GM21515 (cell line): ENCODE measurements around the gene WNT16.
"Not testable (repeated sequence)": the region's sequence is repeated elsewhere in the genome, so short reads cannot be mapped to it uniquely, and the experiment has no call there.

Source experiments
- ATAC-seq: cut with Tn5 transposase; IDR thresholded peaks from one replicate; pipeline ENCODE4 v1.9.1; 2021; ENCODE audit not compliant: unreplicated experiment

The WNT16 gene, protein sequence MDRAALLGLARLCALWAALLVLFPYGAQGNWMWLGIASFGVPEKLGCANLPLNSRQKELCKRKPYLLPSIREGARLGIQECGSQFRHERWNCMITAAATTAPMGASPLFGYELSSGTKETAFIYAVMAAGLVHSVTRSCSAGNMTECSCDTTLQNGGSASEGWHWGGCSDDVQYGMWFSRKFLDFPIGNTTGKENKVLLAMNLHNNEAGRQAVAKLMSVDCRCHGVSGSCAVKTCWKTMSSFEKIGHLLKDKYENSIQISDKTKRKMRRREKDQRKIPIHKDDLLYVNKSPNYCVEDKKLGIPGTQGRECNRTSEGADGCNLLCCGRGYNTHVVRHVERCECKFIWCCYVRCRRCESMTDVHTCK

DNA sequence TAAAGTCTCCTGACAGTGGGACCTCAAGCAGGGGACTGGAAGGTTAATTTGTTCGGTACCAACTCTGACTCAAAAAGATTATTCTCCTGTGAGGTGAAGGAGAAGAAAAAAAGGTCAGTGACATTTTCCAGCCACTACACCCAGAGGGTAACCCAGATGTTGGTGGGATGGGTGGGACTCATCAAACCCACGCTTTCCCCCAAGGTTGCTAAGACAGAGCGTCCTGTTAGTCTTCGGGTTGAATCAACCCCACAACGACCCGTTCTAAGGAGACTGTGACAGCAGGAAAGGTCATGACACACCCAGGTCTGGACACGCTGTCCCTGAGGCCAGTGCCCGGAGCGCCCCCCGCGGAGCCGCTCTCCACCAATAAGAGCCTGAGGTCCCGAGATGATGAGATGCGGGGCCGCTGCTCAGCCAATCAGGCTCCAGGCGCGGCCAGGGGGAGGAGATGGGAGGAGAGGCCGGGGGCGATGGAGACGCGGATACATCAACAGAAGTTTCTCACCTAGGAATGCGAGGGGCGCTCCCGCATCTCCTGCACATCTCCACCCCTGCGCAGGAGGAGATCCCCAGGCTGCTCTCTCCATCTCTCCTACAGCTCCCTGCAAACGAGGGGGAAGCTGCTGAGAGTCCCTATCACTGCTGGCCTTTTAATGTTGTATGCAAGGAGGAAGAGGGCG is at the start of gene WNT16:
TSS of gene WNT16 (plus strand) at position 493 of the 683 bp plus-strand sequence. CDS start 293 bp downstream, outside the sequence.
- no peak for ATAC-seq

DNA sequence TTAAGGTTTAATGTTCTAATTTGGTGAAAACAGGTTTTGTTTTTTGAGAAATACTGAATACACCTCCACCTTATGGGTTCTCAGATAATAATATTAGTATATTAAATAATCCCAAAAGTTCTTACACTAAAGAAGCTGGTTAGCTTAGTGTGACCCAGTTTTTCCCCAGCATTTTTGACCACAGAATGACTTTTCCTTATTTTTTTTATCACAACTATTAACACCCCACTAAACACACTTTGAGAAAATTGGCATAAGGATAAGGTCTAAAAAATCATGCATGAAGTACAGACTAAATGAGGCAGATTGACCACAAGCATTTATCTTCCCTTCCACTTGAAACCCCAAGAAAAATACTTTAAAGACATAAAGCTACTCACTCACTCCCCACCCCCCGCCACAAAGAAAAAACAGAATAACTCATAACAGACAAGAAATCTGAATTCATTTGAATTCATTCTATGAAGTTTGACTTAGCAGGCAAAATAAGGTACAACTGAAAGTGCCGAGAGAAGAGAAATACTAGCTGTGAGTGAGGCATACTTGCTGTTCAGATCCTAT is 49.7 kb upstream of the WNT16 start:
- ATAC-seq, result no peak

DNA sequence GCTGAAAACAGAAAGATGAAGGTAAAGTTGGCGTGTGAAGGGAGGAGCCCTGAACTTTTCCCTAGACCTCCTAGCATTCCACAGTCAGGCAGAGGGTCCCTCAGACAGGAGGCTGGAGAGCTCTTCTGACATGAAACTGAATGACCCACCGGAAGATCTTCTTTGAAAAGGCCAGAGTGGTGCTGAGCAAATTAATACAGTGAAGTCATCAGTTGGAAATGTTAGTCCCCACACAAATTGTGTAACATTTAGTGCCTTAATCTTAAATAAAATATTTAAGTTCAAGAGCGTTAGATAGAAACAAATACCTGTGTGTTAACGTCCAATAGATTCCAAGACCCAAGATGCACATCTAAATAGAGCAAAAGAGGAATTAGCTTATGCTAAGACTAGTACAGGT is 49.0 kb upstream of the WNT16 start:
- no peak for ATAC-seq

DNA sequence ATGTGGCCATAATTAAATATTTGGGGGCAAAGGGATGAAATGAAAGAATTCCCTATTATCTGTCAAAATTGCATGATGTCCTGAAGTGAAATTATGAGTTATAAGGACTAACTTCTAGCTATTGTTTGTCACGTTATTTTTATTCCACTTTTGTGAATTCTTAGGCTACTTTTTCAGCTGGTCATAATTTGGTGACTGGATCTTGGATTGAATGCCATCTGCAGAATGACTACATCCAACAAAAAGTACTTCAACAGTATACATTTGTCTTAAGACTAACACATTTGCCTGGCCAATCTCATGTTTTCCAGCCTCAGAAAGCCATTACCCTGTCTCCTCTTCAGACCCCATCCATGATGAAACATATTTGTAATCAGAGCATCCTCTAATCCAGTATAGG is 48.1 kb upstream of the WNT16 start:
- no peak for ATAC-seq

DNA sequence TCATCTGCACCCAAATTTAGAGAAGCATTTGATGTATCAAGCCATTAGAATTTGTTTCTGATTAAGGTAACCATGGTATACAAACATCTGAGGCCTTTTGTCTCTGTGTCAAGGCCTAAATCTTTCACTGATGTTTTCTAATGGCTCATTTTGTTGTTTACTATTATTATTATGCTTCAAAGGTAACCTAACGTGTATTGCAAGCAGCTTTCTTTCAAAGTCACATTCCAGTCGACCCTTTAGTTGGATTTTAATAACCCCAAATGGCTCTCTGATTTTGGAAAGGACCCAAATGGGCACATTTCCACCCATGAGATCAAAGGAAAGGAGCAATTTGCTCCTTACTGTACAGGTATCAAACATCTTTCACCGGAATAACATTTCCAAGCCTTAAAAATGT is 46.7 kb upstream of the WNT16 start:
- ATAC-seq, result no peak

DNA sequence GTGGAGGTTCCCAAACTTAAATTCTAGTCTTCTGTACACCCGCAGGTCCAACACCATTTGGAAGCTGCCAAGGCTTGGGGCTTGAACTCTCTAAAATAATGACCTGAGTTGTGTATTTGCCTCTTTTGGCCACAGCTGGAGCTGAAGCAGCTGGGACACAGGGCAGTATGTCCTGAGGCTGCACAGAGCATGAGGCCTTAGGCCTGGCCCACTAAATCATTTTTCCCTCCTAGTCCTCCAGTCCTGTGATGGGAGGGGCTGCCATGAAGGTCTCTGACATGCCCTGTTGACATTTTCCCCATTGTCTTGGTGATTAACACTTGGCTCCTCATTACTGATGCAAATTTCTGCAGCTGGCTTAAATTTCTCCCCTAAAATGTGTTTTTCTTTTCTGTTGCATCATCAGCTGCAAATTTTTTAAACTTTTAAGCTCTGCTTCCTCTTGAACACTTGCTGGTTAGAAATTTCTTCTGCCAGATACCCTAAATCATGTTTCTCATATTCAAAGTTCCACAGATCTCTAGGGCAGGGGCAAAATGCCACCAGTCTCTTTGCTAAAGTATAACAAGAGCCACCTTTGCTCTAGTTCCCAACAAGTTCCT is 43.6 kb upstream of the WNT16 start:
- ATAC-seq, result no peak

DNA sequence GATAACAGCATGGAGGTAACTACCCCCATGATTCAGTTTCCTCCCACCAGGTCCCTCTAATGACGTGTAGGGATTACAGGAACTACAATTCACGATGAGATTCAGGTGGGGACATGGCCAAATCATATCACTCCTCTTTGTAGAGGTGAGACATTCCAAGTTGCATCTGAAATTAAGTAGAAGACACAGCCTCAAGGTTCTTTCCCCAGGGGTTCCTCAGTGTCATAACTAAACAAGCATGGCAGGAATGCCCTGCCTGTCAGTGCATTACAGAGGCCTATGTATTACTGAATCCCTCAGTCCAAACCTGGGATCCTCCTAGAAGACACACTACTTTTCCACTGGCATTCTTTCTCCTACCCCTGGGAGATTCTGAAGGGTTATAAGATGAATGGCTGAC is 42.6 kb upstream of the WNT16 start:
- ATAC-seq, result no peak

DNA sequence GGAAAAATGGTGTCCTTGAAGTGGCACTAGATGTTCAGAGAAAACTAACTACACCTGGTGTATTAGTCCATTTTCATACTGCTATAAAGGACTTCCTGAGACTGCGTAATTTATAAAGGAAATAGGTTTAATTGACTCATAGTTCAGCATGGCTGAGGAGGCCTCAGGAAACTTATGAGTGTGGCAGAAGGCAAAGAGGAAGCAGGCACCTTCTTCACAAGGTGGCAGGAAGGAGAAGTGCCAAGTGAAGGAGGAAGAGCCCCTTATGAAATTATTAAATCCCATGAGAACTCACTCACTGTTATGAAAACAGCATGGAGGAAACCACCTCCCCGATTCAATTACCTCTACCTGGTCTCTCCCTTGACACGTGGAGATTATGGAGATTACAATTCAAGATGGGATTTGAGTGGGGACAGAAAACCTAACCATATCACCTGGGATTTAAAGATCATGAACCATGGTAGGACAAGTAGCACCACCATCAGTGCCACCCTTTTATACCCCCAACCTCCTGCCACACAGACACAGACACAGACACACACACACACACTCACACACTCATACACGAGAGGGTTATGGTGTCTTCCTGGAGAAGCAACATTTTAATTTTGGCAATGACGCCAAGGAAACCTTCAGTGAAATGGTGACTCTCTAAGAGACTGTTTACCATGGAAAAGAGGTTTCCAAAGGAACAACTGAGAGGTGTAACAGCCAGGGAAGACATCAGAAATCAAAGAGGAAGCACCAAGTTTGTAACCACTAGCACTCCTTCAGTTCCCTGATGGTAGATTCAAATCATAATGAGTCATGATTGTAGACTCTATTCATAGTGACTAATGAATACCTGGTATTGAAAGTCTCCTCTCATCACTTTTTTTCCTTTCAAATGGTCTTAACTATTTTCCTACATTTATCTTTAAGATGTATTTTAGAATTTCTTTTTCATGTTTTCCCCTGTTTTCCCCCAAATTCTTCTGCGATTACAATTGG is 41.8 kb upstream of the WNT16 start:
- ATAC-seq, result no peak

DNA sequence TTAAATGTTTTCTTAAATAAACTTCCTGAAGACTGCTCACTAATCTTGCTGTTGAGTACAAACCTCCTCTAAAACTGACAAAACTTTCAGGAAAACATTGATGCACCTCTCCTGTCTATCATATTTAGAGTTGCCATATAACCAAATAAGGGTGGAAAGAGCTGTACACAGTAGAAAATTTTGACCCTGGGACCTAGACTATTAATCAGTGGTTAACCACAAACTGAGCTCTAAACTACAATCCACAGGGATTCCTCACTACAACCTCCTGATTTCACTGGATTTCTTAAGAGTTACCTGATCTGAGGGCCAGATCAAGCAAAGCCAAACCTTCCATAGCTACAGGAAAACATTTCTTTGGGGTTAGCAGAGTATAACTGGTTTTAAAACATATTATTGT is 39.9 kb upstream of the WNT16 start:
- no peak for ATAC-seq

DNA sequence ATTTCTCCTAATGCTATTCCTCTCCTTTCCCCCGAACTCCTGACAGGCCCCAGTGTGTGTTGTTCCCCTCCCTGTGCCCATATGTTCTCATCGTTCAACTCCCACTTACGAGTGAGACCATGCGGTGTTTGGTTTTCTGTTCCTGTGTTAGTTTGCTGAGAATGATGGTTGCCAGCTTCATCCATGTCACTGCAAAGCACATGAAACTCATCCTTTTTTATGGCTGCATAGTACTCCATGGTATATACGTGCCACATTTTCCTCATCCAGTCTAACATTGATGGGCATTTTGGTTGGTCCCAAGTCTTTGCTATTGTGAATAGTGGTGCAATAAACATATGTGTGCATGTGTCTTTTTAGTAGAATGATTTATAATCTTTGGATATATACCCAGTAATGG is 38.9 kb upstream of the WNT16 start:
- ATAC-seq, result not testable (repeated sequence)

DNA sequence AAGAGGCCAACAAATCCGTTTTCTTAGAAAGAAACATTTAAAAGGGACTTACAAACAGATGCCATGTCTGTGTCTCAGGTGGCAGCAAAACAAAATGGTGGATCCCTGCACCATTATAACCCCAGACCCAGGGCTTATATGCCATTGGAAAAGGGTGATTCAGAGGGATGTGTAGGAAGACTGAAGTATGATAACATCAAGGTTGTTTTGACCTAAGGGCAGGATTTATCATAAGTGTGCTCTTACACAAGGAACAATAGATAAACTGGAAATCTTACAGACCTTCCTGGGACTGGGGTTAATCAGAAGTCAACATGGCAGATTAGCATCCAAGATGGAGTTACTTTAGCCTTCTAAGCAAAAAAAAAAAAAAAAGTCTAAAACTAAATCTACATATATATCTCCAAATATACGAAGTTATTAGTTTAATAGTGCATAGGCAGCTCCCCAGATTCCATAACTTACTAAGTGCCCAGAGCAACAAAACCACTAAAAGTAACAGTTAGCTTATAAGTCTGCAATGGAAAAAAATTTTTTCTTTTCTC is 34.3 kb upstream of the WNT16 start:
- ATAC-seq, result no peak

DNA sequence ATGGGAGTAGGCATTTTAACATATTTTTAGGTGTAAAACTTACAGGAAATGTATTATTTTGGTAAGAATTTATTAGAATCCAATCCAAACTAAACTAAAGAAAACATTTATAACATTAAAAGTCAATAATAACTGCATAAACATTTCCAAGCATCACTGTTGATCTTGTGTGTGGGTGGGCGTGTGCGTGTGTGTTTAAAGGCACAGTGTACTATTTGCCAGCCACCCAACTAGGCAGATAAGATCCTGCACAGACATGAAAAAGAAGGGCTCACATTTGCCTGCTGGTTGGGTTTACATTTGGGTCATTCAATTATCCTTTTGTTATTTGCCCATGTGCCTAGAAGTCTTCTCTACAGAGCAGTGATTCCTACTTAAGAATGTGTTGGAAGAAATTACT is 31.0 kb upstream of the WNT16 start:
- no peak for ATAC-seq

DNA sequence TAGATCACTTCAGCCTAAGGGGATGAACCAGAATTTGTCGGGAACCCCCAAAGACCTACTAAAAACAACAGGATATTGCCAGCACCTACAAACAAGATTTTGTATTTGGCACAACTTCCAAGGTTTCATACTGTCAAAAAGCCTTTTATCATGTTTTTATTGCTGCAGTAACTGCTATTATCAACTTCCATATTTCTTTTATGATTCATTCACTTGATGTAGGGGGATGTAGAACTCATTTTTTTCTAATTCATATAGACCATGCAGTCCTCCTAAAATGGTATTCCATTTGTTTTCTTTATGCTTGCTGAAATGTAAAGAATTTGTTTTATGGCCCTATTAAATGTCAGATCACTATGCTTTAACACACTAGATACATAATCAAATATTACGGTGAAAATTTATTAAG is 30.0 kb upstream of the WNT16 start:
- ATAC-seq, result no peak

DNA sequence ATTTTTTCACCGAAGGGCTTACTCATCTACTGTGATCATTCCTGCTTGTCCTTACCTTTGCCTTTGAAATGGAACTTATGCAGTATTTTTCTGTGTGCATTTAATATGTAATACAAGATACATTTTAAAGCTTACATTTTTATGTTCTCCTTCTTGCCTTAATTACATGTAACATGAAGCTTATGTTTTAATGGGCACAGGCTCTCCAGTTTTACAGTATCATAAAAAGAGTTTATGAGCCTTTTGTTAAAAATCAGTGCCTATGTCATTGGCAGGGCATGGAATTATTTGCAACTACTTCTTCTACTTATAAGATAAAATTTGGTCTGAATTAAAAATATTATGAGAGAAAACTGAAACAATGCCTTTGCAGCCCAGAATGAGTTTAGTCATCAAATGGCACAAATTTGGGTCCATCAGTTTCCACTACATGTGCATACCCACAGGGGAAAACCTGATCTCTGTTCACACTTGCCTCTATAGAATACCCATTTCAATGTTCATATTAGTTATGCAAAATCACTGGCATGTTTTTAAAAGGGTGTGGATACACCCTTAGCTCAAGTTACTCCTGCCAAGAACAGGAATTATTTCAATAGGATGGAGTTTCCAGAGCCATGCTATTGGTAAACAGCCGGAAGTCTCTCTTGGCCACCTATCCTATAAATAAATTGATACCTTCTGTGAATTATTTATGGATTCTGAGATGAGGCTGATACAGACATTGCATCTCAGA is 27.9 kb upstream of the WNT16 start:
- ATAC-seq, result no peak

DNA sequence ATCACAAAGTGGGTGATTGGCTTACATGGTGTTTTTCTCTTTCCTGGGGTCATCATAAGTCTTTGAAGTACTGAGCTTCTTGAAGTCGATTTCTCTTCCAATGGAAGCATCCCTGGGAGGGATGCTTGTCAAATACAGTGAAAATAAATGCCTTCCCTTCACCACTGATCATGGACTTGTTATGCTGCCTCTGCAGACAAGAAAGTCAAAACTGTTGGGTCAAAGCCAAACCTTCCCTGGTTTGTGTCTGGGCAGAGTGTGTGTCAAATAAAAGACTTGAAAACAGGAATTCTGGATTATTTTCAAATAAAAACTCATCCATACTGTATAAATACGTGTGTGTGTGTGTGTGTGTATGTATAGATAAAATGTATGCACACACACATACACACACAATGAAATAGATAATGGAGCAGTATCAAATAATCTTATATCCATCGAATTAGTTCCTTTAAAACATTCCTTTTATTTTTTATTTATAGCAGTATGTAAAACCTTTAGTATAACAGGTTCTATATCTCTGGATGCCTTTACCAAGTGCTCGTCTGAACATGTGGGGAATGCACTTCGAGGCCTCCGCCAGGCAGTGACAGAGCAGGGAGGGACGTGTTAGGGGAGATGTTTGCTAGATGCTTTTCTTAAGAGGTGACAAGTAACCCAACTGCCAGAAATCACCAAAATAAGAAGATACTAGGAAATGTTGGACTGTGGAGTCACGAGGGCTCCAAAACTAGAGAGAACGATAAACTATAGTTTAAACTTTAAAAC is 27.2 kb upstream of the WNT16 start:
- ATAC-seq, result no peak

DNA sequence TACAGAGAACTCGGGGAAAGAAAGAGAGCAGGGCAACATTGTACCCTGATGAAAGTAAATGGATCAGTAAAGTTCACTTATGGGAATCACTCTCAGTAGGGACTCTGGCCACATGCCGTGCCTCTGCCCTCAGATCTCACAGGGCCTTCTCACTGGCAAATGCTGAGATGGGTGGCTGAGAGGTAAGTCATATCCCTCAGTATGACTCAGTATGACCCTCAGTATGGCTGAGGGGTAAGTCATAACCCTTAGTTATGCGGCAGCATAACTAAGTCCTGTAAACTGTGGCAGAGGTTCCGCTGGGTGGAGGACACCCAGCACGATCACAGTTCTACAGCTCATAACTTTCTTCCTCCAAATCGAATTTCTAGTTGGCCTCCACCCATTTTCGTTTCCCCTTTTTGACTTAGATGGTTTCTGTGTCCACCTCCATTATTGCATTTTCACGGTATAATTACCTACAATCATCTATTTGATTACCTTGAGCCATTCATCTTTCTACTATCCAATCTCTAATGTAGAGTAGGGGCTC is 26.5 kb upstream of the WNT16 start:
- peak; percentile 97 for ATAC-seq

DNA sequence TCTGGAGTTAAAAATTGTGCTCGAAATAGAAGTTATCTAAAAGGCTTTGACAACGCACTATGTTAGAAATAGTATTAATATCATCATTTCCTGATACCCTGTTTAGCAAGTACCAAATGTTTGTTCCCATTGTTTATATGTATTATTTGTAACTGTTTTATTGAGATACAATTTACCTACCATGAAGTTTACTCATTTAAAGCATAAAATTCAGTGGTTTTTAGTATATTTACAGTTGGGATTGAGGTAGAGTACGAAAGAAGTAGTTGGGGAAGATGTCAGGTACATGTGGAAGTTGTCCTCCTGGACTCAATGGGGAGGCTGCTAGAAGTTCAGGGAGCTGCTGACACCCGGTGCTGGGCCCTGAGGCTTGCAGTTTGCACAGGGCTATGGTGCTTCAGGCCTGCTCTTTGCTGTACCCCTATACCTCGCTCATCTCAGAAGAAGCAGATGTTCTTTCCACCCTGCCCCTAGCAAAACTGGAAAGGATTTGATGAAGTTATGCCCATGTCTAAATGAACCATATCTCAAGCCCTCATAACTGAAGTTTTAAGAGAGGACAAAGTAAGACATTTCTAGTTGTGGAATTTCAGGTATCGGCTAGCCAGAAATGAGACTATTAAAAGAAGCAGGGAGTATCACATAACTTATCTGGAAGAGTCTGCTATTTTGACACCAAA is 25.2 kb upstream of the WNT16 start:
- ATAC-seq, result no peak

DNA sequence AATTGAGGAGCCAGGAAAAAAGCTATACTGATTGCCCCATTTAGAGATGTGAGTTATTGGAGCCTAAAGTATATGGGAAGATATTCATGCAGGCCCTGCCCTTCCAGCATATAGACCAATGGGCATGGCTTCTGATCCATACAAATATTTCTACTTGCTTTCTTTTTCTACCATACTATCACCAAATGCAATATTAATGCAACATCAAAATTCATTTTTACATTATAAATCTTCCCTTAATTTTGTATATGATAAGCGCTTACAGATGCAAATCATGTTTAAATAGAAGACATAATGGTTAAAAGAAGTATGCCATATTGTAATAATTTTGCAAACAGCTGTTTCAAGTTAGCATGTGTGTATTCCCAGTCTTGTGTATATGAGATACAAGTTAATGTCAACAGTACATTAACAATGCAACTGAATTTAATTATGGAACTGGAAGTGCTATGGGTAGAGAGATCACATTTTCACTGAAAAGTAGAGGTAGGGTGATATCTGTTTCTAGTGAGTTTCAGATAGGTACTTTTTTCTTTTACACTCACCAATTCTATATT is 24.6 kb upstream of the WNT16 start:
- ATAC-seq, result no peak
